A375 (cell line): ENCODE measurements around the gene ARF5. TPM values are rescaled to one million over a fixed set of nuclear protein-coding genes. Genes with fewer than 3 reads are reported as not detected.

Experiments
- total RNA-seq: library from RNA; depleted of rRNA; stranded (reverse); fragments of >200 nt; shearing (Covaris generic); gene quantifications from 2 replicates; pipeline ENCODE4 v1.2.3, GENCODE V29; 2014; rRNA removed

Gene ARF5
- total RNA-seq: 161 and 188 TPM in 2 replicates

DNA sequence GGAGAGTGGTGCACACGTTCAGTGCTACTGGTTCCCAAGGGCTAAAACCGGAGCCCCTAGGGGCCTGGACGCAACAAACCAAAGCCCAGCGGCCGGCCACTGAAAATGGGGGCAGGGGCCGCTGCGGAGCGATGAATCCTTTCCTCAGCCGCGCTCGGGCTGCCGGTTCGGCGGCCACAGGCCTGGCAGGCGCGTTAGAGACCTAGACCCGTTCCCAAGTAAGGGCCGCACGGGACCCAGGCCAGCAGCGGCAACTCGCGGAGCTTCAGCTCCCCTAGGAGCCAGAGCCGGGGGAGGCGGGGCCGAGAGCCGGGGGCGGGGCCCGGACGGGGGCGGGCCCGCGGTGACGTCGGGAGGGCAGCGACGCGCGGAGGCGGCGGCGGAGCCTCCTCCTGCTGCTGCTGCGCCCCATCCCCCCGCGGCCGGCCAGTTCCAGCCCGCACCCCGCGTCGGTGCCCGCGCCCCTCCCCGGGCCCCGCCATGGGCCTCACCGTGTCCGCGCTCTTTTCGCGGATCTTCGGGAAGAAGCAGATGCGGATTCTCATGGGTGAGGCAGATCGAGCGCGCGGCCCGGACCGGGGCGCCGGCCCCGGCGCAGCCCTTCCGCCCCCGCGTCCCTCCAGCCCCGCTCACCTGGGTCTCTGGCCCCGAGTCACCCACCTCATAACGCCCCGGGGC lies at the start of gene ARF5:
TSS of gene ARF5 (plus strand) at position 393 of the 678 bp plus-strand sequence. CDS start at position 481, 88 bp downstream.

DNA sequence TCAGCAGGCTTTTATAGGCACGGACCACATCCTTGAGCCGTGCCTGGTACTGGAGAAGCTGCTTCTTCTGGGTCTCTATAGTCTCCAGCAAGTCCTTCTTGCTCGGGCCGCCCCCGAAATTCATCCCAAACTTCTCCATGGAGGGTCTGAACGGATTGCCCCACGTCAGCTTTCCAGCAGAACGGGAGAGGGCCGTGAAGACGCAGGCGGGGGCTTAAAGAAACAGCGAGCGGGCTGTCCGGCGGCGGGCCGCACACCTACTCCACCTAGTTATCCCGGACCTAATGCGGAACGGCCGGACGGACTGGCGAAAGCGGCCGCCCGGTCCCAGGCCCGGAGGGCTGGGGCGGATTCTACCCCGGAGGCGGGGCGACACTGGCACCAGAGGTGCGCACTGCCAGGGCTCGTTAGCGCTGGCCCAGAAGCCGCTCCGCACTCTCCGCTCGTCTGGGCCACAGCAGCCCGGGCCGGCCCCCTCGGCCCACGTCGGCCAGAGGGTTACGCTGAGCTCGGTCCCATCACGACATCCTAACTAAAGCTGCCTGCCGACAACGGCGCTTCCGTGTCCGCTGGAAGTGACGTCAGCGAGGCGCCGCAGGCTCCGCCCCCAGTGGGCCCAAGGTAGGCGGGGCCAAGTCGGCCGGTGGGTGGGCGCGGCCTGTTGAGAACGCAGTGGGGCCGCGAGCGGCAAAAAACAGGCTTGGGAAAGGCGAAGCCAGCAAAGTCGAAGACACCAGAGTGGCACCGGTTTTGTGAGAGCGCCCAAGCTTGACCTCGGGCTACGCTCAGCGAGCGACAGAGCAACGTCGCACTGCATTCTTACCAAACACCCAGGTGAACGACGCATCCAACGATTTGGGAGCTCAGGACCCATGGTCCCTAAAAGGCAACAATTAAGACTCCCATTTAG lies 2.9 kb upstream of the ARF5 start, which contains the start of gene GCC1:
TSS of gene GCC1 (minus strand) at position 553 of the 910 bp plus-strand sequence. CDS start at position 139, 414 bp downstream.

DNA sequence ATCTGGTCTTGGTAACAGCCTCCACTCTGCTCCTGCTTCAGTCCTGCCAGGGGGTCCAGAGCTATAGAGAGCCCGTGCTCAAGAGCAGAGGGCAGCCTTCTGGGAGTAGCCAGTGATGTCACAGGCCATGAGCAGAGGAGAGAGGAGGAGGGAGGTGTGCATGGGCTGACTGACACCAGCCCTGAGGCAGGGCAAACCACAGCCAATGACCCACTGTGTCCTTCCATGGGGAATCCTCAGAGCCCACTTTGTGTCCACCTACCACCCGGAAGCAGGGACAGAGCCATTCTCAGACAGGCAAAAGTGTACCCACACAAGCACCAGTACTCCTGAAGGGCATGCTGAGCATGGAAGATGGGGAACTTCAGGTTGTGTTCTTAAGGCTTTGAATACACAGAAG lies 29.8 kb downstream of the ARF5 start, which contains the start of gene PAX4:
TSS of gene PAX4 (minus strand) at position 101 of the 400 bp plus-strand sequence. CDS start 2,214 bp downstream, outside the sequence.

Other genes with a start within 250 kb of the ARF5 start
- 15.5 and 16.1 TPM in 2 replicates for gene ZNF800, start 195.7 kb upstream of the ARF5 start, total RNA-seq
- gene GCC1, start 2.8 kb upstream of the ARF5 start, total RNA-seq: 17.3 and 17.9 TPM in 2 replicates
- 2.3 and 4.6 TPM in 2 replicates for gene FSCN3, start 5.3 kb downstream of the ARF5 start, total RNA-seq
- not detected in 2 replicates for gene PAX4, start 29.7 kb downstream of the ARF5 start, total RNA-seq
- 175 and 189 TPM in 2 replicates for gene SND1, start 63.8 kb downstream of the ARF5 start, total RNA-seq